AG09309 (cell line): ENCODE measurements around the gene TAS2R1.

Experiments
- DNase-seq: peaks from one replicate; pipeline ENCODE4 v3.0.0-alpha.2; 2010; ENCODE audit warnings: low read depth
- H3K4me3 ChIP-seq: 2 replicates; pipeline ENCODE4 v1.5.1; 2011; ENCODE audit warnings: mild to moderate bottlenecking, low read depth, low read length, moderate library complexity; ENCODE audit not compliant: control insufficient read depth
- TF ChIP-seq, protein P1 (sequence below): IDR thresholded peaks from 2 replicates; pipeline ENCODE4 v1.5.1; 2011; ENCODE audit warnings: mild to moderate bottlenecking, low read depth, low read length, inconsistent platforms; ENCODE audit not compliant: insufficient read depth, control insufficient read depth; ENCODE audit errors: missing control alignments

Gene TAS2R1

GRCh38 chr5:9617221-9617620 is 12.9 kb downstream of the TAS2R1 start:
- H3K4me3 ChIP-seq: no peak overlapping the region
- DNase-seq: no peak
- TF ChIP-seq, protein P1, sequence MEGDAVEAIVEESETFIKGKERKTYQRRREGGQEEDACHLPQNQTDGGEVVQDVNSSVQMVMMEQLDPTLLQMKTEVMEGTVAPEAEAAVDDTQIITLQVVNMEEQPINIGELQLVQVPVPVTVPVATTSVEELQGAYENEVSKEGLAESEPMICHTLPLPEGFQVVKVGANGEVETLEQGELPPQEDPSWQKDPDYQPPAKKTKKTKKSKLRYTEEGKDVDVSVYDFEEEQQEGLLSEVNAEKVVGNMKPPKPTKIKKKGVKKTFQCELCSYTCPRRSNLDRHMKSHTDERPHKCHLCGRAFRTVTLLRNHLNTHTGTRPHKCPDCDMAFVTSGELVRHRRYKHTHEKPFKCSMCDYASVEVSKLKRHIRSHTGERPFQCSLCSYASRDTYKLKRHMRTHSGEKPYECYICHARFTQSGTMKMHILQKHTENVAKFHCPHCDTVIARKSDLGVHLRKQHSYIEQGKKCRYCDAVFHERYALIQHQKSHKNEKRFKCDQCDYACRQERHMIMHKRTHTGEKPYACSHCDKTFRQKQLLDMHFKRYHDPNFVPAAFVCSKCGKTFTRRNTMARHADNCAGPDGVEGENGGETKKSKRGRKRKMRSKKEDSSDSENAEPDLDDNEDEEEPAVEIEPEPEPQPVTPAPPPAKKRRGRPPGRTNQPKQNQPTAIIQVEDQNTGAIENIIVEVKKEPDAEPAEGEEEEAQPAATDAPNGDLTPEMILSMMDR: no peak

- TF ChIP-seq, protein P1: no peak
- DNase-seq: no peak
- H3K4me3 ChIP-seq: no peak overlapping the region
Observed at GRCh38 chr5:9615331-9615730, 14.8 kb downstream of the TAS2R1 start.

GRCh38 chr5:9613360-9613759 is 16.8 kb downstream of the TAS2R1 start:
- no peak for DNase-seq
- TF ChIP-seq, protein P1: no peak
- H3K4me3 ChIP-seq: no peak overlapping the region

DNA sequence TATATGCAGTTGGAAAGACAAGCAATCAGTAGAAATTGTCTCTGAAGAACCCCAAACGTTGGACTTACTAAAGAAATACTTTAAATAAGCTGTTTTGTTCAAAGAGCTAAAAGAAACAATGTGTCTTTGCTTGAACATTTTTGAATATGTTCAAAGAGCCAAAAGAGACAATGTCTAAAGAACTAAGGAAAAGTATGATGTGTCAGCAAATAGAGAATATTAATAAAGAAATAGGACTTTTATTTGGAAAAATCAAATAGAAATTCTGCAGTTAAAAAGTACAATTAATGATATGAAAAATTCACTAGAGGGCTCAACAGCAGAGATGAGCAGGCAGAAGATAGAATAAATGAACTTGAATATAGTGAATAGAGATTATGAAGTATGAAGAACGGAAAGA is 19.2 kb downstream of the TAS2R1 start:
- no peak for DNase-seq
- TF ChIP-seq, protein P1: no peak
- H3K4me3 ChIP-seq: no peak overlapping the region

DNA sequence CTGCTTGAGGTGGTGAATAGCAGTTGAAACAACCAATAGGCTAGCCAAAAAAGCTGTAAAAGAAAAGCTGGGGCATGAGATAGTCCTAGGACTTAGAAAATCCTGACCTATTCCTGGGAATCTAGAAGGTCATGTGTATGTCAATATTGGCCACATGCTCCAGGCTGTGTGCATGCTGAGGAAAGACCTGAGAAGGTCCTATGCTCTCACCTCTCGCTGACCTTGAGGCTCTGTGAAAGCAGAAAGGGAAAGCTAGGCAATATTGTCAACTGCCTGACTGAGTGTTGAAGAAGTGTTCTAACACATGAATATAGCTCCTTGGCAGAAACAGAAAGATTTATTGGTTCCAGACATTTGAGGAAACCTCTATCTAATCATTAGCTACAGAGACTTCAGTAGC is 19.8 kb downstream of the TAS2R1 start:
- TF ChIP-seq, protein P1: no peak

GRCh38 chr5:9608093-9608492 is 22.1 kb downstream of the TAS2R1 start:
- TF ChIP-seq, protein P1: no peak
- DNase-seq: no peak
- no peak overlapping the region for H3K4me3 ChIP-seq

More for the DNA sequence above, 19.8 kb downstream of the TAS2R1 start:
- H3K4me3 ChIP-seq: no peak overlapping the region
- DNase-seq: no peak
